Activated T-cell treated with anti-CD3 and anti-CD28 coated beads, Interleukin-2, amount 50 U/mL, for 24 hours (primary cell): ENCODE data around the gene IFI27L1.

Experiments
- DNase-seq: peaks from one replicate; pipeline ENCODE4 v3.0.0-alpha.2; 2020
- H3K27ac Mint-ChIP-seq: 2 replicates; pipeline ENCODE4 v1.8.0; 2020; ENCODE audit warnings: mild to moderate bottlenecking, mixed read lengths
- H3K27me3 Mint-ChIP-seq: 2 replicates; pipeline ENCODE4 v1.8.0; 2020; ENCODE audit warnings: mixed read lengths
- H3K36me3 Mint-ChIP-seq: 2 replicates; pipeline ENCODE4 v1.8.0; 2020; ENCODE audit warnings: low read depth, mixed read lengths
- H3K4me1 Mint-ChIP-seq: 2 replicates; pipeline ENCODE4 v1.8.0; 2020; ENCODE audit warnings: low read depth, mixed read lengths
- H3K4me3 Mint-ChIP-seq: 2 replicates; pipeline ENCODE4 v1.8.0; 2020; ENCODE audit warnings: mild to moderate bottlenecking, moderate library complexity, mixed read lengths
- H3K9me3 Mint-ChIP-seq: 2 replicates; pipeline ENCODE4 v1.8.0; 2020; ENCODE audit warnings: mixed read lengths

The IFI27L1 gene

GRCh38 chr14:94111276-94112095 is 30.4 kb downstream of the IFI27L1 start:
- Mint-ChIP-seq H3K4me3 (no peak overlapping the region), H3K4me1 (no peaks in the 10 kb centered on the region), H3K27ac (no peak overlapping the region), H3K36me3 (no peaks in the 10 kb centered on the region), H3K27me3 (peaks cover 10% of the 10 kb centered on the region), H3K9me3 (no peaks in the 10 kb centered on the region)
- no peak for DNase-seq

GRCh38 chr14:94112513-94113063 is 31.5 kb downstream of the IFI27L1 start:
- Mint-ChIP-seq H3K36me3 (no peaks in the 10 kb centered on the region), H3K27ac (no peak overlapping the region), H3K4me1 (no peaks in the 10 kb centered on the region), H3K27me3 (peaks cover 18% of the 10 kb centered on the region), H3K9me3 (no peaks in the 10 kb centered on the region), H3K4me3 (no peak overlapping the region)
- no peak for DNase-seq

- Mint-ChIP-seq H3K4me3 (no peak overlapping the region), H3K27me3 (peaks cover 18% of the 10 kb centered on the region), H3K36me3 (no peaks in the 10 kb centered on the region), H3K9me3 (no peaks in the 10 kb centered on the region), H3K27ac (no peak overlapping the region), H3K4me1 (no peaks in the 10 kb centered on the region)
- DNase-seq, result no peak
Observed at GRCh38 chr14:94113073-94113472, 32.0 kb downstream of the IFI27L1 start.

- H3K4me1 Mint-ChIP-seq, result no peaks in the 10 kb centered on the region
- no peak overlapping the region for H3K27ac Mint-ChIP-seq
- no peak overlapping the region for H3K4me3 Mint-ChIP-seq
- H3K27me3 Mint-ChIP-seq, result peaks cover 18% of the 10 kb centered on the region
- no peaks in the 10 kb centered on the region for H3K9me3 Mint-ChIP-seq
- no peak for DNase-seq
- H3K36me3 Mint-ChIP-seq, result no peaks in the 10 kb centered on the region
Observed at GRCh38 chr14:94113490-94113889, 32.4 kb downstream of the IFI27L1 start.

GRCh38 chr14:94113908-94114588 is 32.9 kb downstream of the IFI27L1 start:
- peaks cover 18% of the 10 kb centered on the region for H3K27me3 Mint-ChIP-seq
- no peak overlapping the region for H3K4me3 Mint-ChIP-seq
- no peaks in the 10 kb centered on the region for H3K4me1 Mint-ChIP-seq

GRCh38 chr14:94114589-94115057 is 33.5 kb downstream of the IFI27L1 start:
- Mint-ChIP-seq H3K4me1 (no peaks in the 10 kb centered on the region), H3K9me3 (no peaks in the 10 kb centered on the region), H3K27ac (no peak overlapping the region), H3K4me3 (no peak overlapping the region), H3K27me3 (peaks cover 18% of the 10 kb centered on the region), H3K36me3 (no peaks in the 10 kb centered on the region)
- DNase-seq, result no peak

More at GRCh38 chr14:94113908-94114588, 32.9 kb downstream of the IFI27L1 start:
- Mint-ChIP-seq H3K27ac (no peak overlapping the region), H3K9me3 (no peaks in the 10 kb centered on the region), H3K36me3 (no peaks in the 10 kb centered on the region)
- no peak for DNase-seq

- no peaks in the 10 kb centered on the region for H3K36me3 Mint-ChIP-seq
- DNase-seq, result no peak
- peaks cover 18% of the 10 kb centered on the region for H3K27me3 Mint-ChIP-seq
- no peaks in the 10 kb centered on the region for H3K4me1 Mint-ChIP-seq
- H3K4me3 Mint-ChIP-seq, result no peak overlapping the region
- peaks cover under 1% of the 10 kb centered on the region for H3K9me3 Mint-ChIP-seq
- no peak overlapping the region for H3K27ac Mint-ChIP-seq
Observed at GRCh38 chr14:94115058-94115591, 34.0 kb downstream of the IFI27L1 start.

GRCh38 chr14:94115631-94116030 is 34.5 kb downstream of the IFI27L1 start:
- Mint-ChIP-seq H3K9me3 (peaks cover 5% of the 10 kb centered on the region), H3K36me3 (no peaks in the 10 kb centered on the region), H3K4me1 (no peaks in the 10 kb centered on the region), H3K4me3 (no peak overlapping the region), H3K27me3 (peaks cover 21% of the 10 kb centered on the region), H3K27ac (no peak overlapping the region)
- no peak for DNase-seq

GRCh38 chr14:94116701-94117100 is 35.6 kb downstream of the IFI27L1 start:
- H3K27ac Mint-ChIP-seq, result no peak overlapping the region
- no peak for DNase-seq
- H3K4me1 Mint-ChIP-seq, result no peaks in the 10 kb centered on the region
- H3K9me3 Mint-ChIP-seq, result peaks cover 10% of the 10 kb centered on the region
- peaks cover 26% of the 10 kb centered on the region for H3K27me3 Mint-ChIP-seq
- H3K4me3 Mint-ChIP-seq, result no peak overlapping the region
- H3K36me3 Mint-ChIP-seq, result no peaks in the 10 kb centered on the region

- H3K27me3 Mint-ChIP-seq, result peaks cover 26% of the 10 kb centered on the region
- no peak overlapping the region for H3K4me3 Mint-ChIP-seq
- H3K27ac Mint-ChIP-seq, result no peak overlapping the region
- no peak for DNase-seq
- H3K36me3 Mint-ChIP-seq, result no peaks in the 10 kb centered on the region
- peaks cover 10% of the 10 kb centered on the region for H3K9me3 Mint-ChIP-seq
- no peaks in the 10 kb centered on the region for H3K4me1 Mint-ChIP-seq
Observed at GRCh38 chr14:94117856-94118255, 36.7 kb downstream of the IFI27L1 start.

- DNase-seq, result no peak
- Mint-ChIP-seq H3K36me3 (no peaks in the 10 kb centered on the region), H3K4me1 (no peaks in the 10 kb centered on the region), H3K27me3 (peaks cover 26% of the 10 kb centered on the region), H3K4me3 (no peak overlapping the region), H3K27ac (no peak overlapping the region), H3K9me3 (peaks cover 10% of the 10 kb centered on the region)
Observed at GRCh38 chr14:94119071-94119470, 38.0 kb downstream of the IFI27L1 start.

GRCh38 chr14:94120667-94121340 is 39.7 kb downstream of the IFI27L1 start:
- Mint-ChIP-seq H3K4me1 (no peaks in the 10 kb centered on the region), H3K27me3 (peaks cover 20% of the 10 kb centered on the region), H3K9me3 (peaks cover 10% of the 10 kb centered on the region), H3K4me3 (no peak overlapping the region), H3K36me3 (no peaks in the 10 kb centered on the region), H3K27ac (no peak overlapping the region)
- no peak for DNase-seq

GRCh38 chr14:94121485-94121884 is 40.4 kb downstream of the IFI27L1 start:
- H3K27me3 Mint-ChIP-seq, result peaks cover 16% of the 10 kb centered on the region
- no peaks in the 10 kb centered on the region for H3K4me1 Mint-ChIP-seq
- H3K9me3 Mint-ChIP-seq, result peaks cover 10% of the 10 kb centered on the region
- no peak overlapping the region for H3K4me3 Mint-ChIP-seq
- H3K36me3 Mint-ChIP-seq, result no peaks in the 10 kb centered on the region
- H3K27ac Mint-ChIP-seq, result no peak overlapping the region
- DNase-seq, result no peak

- no peak overlapping the region for H3K27ac Mint-ChIP-seq
- no peaks in the 10 kb centered on the region for H3K4me1 Mint-ChIP-seq
- peaks cover 8% of the 10 kb centered on the region for H3K27me3 Mint-ChIP-seq
- DNase-seq, result no peak
- no peaks in the 10 kb centered on the region for H3K36me3 Mint-ChIP-seq
- peaks cover 10% of the 10 kb centered on the region for H3K9me3 Mint-ChIP-seq
- H3K4me3 Mint-ChIP-seq, result no peak overlapping the region
Observed at GRCh38 chr14:94122438-94122837, 41.3 kb downstream of the IFI27L1 start.
